ENCODE measurements around the gene PCDH1.

DNA sequence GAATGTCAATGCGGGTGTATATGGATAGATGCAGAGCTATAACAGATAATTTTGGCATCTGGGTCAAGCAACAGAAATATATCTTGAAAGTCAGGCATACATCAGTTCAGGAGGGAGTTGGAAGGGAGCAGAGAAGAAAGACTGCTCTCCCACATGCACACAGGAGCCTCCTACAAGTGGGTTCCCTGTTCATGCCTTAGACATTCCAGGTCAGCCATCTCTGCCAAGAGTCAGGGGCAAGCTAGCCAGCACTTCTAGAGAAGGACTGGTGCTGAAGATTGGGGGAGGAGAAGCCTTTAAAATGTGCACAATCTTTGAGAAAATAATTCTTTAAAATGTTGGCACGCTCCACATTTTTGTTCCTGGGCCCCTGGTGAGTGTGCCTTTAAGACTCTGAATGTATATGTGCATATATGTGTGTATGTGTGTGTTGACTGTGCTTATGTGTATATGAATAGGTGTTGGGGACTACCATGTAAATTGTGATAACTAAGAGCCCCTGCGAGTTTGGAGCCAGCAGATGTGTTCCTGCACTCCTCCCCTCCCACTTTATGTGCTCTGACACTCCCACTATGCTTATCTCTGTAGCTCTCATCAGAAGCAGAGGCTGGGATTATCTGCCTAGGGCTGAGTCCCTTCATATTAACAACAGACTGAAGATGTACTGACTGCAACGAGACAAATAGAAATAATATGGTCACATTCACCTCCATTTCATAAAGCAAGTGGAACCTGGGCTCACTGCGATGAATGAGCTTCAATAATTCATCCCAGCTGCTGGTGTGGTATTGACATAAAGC, 24.0 kb upstream of the PCDH1 start:
- TF ChIP-seq GLI4 (CRISPR knock-in tag; IDR thresholded peaks at IDR 0.05; ENCODE audit: borderline replicate concordance), result no peak
- no peak for TF ChIP-seq RXRA (CRISPR knock-in tag; IDR thresholded peaks at IDR 0.05)
- no peak for TF ChIP-seq ZBTB49 (CRISPR knock-in tag; IDR thresholded peaks at IDR 0.05; ENCODE audit: borderline replicate concordance)
- no peak for TF ChIP-seq MAFF (IDR thresholded peaks at IDR 0.05; ENCODE audit: low read depth, low read length)
- TF ChIP-seq HOMEZ (CRISPR knock-in tag; IDR thresholded peaks at IDR 0.05; ENCODE audit: low read depth), result no peak
- TF ChIP-seq KLF6 (CRISPR knock-in tag; IDR thresholded peaks at IDR 0.05), result no peak
- TF ChIP-seq, protein P1, sequence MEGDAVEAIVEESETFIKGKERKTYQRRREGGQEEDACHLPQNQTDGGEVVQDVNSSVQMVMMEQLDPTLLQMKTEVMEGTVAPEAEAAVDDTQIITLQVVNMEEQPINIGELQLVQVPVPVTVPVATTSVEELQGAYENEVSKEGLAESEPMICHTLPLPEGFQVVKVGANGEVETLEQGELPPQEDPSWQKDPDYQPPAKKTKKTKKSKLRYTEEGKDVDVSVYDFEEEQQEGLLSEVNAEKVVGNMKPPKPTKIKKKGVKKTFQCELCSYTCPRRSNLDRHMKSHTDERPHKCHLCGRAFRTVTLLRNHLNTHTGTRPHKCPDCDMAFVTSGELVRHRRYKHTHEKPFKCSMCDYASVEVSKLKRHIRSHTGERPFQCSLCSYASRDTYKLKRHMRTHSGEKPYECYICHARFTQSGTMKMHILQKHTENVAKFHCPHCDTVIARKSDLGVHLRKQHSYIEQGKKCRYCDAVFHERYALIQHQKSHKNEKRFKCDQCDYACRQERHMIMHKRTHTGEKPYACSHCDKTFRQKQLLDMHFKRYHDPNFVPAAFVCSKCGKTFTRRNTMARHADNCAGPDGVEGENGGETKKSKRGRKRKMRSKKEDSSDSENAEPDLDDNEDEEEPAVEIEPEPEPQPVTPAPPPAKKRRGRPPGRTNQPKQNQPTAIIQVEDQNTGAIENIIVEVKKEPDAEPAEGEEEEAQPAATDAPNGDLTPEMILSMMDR (CRISPR knock-in tag; IDR thresholded peaks at IDR 0.05), result no peak
- TF ChIP-seq CBX5 (CRISPR knock-in tag; IDR thresholded peaks at IDR 0.05; ENCODE audit: borderline replicate concordance), result no peak
- TF ChIP-seq EZH2 (conservative IDR thresholded peaks at IDR 0.05; ENCODE audit: low read depth, low read length), result no peak
- TF ChIP-seq ZKSCAN1 (IDR thresholded peaks at IDR 0.05; ENCODE audit: low read length), result no peak
- no peak for TF ChIP-seq NFIC (IDR thresholded peaks at IDR 0.05; ENCODE audit: low read length)
- no peak for TF ChIP-seq ELF1 (CRISPR knock-in tag; IDR thresholded peaks at IDR 0.05)
- no peak for TF ChIP-seq JDP2 (CRISPR knock-in tag; IDR thresholded peaks at IDR 0.05; ENCODE audit: borderline replicate concordance)
- TF ChIP-seq ZNF274 (CRISPR knock-in tag; IDR thresholded peaks at IDR 0.05), result no peak
